Fibroblast of skin of right biceps (primary cell): ENCODE data around the gene UBE2O.

Experiments used
- DNase-seq: peaks from one replicate; pipeline ENCODE4 v3.0.0-alpha.2; 2013

The UBE2O gene

GRCh38 chr17:76452660-76453430 lies at the start of gene UBE2O:
Gene UBE2O (minus strand): TSS chr17:76453152. CDS start chr17:76453141, 11 bp downstream.
- DNase-seq, result peak; percentile 87

GRCh38 chr17:76501827-76502307 lies 48.9 kb upstream of the UBE2O start:
- no peak for DNase-seq

DNA sequence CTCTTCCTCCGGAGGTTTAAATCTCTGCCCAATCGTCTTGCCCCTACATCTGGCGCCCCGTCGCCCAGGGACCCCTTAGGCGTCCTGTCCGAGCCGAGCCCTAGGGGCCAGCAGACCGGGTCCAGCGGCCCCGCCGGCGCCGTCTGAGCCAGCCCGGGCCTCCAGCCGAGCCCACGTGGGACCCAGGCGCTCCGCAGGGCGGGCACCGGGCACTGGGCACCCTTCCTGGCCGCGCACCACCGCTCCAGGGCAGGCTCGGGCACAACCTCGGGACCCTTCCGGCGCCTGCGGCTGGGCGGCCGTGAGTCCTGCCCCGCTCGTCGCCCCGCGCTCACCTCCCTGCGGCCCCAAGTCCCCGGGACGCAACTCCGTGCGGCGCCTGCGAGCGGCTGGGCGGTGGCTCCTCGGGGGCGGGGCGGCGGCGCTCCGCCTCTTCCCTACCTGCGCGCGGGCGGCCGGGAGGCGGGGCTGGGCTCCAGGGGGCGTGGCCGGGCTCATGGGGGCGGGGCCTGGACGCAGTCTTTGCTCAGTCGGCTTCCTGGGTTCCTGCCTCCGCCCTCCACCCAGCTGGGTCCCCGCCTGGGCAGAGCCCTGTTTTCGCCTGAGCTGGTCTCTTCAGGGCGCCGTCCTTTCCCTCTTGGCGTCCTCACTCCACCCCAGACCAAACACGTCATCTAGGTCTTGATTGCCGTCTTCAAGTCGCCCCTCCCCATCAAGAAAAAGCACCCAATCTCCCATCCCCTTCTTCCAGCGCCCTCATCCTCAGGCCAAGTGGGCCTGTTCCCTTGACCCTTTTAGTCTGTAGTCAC lies 48.3 kb upstream of the UBE2O start, which contains the start of gene RHBDF2:
RHBDF2 (minus strand) TSS at position 406 of the 809 bp plus-strand sequence. CDS start 19,899 bp downstream, outside the sequence.
- peak; percentile 65 for DNase-seq

DNA sequence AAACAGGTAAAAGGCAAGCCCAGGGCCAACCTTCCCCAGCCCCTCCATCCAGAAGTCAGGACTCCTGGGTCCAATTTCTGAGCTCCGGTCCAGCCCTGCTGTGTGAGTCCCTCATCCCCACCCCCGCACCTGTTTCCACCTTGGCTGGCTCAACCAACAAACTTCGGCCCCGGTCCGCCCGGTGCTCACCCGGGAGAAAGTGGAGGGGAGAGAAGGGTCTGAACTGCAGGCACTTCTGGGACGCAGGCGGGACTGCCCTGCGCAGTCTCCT lies 47.7 kb upstream of the UBE2O start:
- no peak for DNase-seq

DNA sequence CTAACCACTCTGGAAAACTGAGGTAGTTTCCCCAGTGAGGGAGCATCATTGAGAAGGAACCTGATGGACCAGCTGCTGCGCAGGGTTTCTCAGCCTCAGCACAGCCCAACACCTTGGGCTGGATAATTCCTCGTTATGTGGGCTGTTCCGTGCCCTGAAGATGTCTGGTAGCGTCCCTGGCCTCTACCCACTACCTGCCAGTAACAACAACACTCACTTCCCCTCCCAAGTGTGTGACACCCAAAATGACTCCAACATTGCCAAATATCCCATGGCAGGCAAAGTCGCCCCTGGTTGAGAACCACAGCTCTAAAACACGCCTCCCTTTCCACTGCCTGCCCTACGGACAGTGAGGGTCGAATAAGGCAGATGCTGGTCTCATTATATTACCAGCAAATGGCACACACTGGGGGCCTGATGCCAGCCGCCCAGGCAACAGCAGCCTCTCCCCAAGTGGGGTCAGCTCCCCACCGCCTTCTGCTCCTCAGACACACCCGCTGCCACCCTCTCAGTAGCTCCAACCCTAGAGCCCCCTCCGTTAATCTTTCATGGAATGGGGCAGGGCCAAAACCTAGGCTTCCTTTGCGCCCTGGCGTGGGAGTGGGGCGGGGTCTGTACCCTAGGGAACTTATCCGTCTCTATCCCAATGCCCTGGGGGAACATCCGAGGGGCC lies 47.3 kb upstream of the UBE2O start:
- DNase-seq, result no peak

DNA sequence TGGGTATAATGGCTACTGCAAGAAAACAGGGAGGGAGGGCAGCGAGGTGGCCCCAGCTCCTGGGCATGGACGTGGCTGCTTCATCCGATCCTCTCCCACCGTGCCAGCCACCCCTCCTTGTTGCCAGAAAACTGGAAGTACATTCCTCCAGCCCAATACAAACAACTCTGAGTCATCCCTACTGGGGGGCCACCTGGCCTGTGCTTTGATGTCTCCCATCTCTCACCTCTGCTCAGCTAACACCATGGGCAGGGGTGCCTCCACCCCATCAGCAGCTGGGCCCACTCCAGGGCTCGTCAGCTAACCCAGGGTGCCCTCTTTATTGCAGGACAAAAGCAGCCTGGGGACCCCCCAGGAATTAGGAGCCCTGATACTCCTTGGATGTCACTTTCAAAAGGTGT lies 46.3 kb upstream of the UBE2O start:
- no peak for DNase-seq

DNA sequence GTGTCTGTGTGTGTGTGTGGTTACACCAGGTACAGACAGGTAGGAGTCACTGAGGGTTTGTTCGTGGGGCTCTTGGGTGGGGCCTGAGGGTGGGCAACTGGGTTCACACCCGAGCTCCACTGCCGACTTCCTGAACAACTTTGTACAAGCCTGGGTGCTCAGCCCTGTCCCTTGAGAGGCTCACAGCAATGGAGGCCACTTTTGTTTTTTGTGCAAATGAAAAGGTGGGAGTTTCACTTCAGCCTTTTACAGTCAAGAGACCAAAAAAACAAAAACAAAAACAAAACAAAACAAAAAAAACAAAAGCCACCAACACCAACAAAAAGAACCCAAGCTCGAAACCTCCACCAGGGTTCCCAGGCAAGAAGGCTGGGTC lies 45.9 kb upstream of the UBE2O start:
- no peak for DNase-seq

- DNase-seq, result peak; percentile 74
Observed at GRCh38 chr17:76497979-76498875, 45.3 kb upstream of the UBE2O start.

- DNase-seq, result no peak
Observed at GRCh38 chr17:76497699-76497978, 44.7 kb upstream of the UBE2O start.

- no peak for DNase-seq
Observed at GRCh38 chr17:76496464-76496863, 43.5 kb upstream of the UBE2O start.

- DNase-seq, result no peak
Observed at GRCh38 chr17:76495663-76496400, 42.9 kb upstream of the UBE2O start.

- no peak for DNase-seq
Observed at GRCh38 chr17:76493505-76494167, 40.7 kb upstream of the UBE2O start.

GRCh38 chr17:76492989-76493501 lies 40.1 kb upstream of the UBE2O start:
- peak; percentile 46 for DNase-seq

- DNase-seq, result no peak
Observed at GRCh38 chr17:76492123-76492988, 39.4 kb upstream of the UBE2O start.

- no peak for DNase-seq
Observed at GRCh38 chr17:76491271-76492122, 38.5 kb upstream of the UBE2O start.

GRCh38 chr17:76490112-76490710 lies 37.3 kb upstream of the UBE2O start:
- no peak for DNase-seq

DNA sequence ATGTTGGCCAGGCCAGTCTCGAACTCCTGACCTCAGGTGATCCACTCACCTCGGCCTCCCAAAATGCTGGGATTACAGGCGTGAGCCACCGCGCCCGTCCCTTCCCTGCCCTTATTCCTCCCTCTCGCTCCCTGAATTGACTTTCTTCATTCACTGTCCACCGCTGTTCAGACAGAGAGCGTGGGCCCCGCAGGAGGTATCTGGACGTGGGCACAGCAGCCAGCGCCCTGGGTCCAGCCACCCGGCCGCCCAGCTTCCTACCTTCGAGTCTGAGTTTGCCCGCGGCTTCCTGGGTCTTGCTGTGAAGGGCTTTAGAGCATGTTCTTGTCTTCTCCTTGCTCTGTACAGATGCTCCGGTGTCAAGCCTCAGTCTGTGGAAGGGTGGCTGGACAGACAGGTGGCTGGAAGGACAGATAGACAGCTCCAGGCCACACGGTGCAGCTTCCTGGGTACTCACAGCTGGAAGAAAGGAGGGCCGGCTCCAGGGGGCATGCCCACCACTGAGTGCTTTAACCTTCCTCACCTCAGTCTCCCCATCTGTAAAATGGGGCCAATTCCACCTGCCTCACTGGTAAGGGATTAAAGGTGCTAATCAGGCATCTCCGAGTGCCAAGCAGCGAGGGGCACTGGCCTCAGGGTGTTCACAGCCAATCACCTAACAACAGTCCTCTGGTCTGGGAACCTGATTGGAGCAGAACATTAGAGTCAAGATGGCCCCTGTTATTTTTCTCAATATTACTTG lies 34.7 kb upstream of the UBE2O start:
- no peak for DNase-seq

DNA sequence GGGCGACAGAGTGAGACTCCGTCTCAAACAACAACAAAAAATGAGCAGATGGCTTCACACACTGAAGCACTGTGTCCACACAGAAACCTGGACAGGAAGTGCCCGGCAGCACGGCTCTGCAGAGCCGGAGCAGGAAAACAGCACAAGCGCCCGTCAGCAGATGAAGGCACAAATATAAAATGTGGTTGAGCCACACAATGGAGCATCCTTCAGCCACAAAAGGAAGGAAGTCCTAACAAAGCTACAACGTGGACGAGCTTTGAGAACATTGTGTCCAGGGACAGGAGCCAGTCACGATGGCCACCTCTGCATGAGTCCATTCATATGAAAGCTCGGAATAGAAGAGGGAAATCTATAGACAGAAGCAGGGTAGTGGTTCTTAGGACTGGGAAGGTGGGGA lies 32.6 kb upstream of the UBE2O start:
- DNase-seq, result no peak
